GM12864 (cell line): Measurements from ENCODE around the gene PRSS58.

ENCODE experiments used
- DNase-seq: peaks from one replicate; pipeline ENCODE4 v3.0.0-alpha.2; 2011; ENCODE audit warnings: low read depth
- H3K4me3 ChIP-seq: 2 replicates; pipeline ENCODE4 v1.5.1; 2011; ENCODE audit warnings: mild to moderate bottlenecking, low read depth, low read length, control low read depth
- TF ChIP-seq, protein P1 (sequence below): IDR thresholded peaks from 2 replicates; pipeline ENCODE4 v1.5.1; 2011; ENCODE audit warnings: low read depth, mild to moderate bottlenecking, moderate library complexity, low read length, control low read depth, inconsistent platforms; ENCODE audit errors: missing control alignments

The PRSS58 gene

GRCh38 chr7:142263598-142264380 is 5.9 kb upstream of the PRSS58 start:
- DNase-seq: no peak
- TF ChIP-seq, protein P1, sequence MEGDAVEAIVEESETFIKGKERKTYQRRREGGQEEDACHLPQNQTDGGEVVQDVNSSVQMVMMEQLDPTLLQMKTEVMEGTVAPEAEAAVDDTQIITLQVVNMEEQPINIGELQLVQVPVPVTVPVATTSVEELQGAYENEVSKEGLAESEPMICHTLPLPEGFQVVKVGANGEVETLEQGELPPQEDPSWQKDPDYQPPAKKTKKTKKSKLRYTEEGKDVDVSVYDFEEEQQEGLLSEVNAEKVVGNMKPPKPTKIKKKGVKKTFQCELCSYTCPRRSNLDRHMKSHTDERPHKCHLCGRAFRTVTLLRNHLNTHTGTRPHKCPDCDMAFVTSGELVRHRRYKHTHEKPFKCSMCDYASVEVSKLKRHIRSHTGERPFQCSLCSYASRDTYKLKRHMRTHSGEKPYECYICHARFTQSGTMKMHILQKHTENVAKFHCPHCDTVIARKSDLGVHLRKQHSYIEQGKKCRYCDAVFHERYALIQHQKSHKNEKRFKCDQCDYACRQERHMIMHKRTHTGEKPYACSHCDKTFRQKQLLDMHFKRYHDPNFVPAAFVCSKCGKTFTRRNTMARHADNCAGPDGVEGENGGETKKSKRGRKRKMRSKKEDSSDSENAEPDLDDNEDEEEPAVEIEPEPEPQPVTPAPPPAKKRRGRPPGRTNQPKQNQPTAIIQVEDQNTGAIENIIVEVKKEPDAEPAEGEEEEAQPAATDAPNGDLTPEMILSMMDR: no peak
- no peak overlapping the region for H3K4me3 ChIP-seq

DNA sequence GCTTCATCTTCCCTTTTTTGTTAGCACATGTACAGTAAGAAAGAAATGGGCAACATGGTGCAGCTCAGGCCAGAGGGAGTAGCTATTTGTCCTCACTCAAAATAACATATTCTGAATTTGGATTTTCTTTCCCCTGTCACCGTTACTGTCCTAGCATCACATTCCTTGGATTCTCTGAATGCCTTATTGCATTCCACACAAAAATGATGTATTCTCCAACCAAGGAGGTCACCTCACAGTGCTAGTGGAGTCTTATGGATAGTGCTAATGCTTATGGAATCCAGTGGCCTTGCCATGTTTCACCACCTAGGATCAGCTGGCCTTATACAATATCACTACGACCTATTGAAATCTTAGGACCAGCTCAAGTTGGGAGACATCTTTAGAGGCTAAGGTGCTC is 7.2 kb downstream of the PRSS58 start:
- TF ChIP-seq, protein P1: no peak

GRCh38 chr7:142249918-142250317 is 7.9 kb downstream of the PRSS58 start:
- DNase-seq: no peak
- TF ChIP-seq, protein P1: no peak
- no peak overlapping the region for H3K4me3 ChIP-seq

More for the DNA sequence above, 7.2 kb downstream of the PRSS58 start:
- no peak for DNase-seq
- no peak overlapping the region for H3K4me3 ChIP-seq

GRCh38 chr7:142248166-142249160 is 9.4 kb downstream of the PRSS58 start:
- no peak for DNase-seq
- TF ChIP-seq, protein P1: no peak
- H3K4me3 ChIP-seq: no peak overlapping the region

DNA sequence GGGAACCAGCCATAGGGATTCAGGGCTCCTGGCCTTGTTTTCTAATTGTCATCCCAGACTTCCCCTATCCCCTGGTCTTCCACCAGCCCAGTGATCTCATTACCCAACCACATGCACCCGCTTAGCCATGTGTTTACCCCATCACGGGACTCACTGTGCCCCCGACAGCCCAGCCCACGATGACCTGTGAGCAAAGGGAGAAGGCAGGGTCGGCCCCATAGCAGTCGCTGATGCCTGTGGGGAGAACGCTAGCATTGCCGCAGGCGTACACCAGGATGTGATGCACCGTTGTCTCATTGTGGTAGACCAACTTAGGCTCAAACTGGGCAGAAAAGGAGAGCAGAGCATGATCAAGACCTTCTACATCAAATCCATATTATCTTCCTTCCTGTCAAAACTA is 14.0 kb downstream of the PRSS58 start:
- no peak for DNase-seq
- TF ChIP-seq, protein P1: no peak
- H3K4me3 ChIP-seq: no peak overlapping the region

GRCh38 chr7:142240546-142240945 is 17.3 kb downstream of the PRSS58 start:
- H3K4me3 ChIP-seq: no peak overlapping the region
- DNase-seq: no peak
- TF ChIP-seq, protein P1: no peak
